HFFc6 (cell line): ENCODE results near the gene ENAH. TPM values are rescaled to one million over a fixed set of nuclear protein-coding genes. Genes with fewer than 3 reads are reported as not detected.

Source experiments
- DNase-seq: peaks from one replicate; pipeline ENCODE4 v3.0.0-alpha.2; 2018
- H3K27ac Mint-ChIP-seq: 2 replicates; pipeline ENCODE4 v1.8.0; 2020; ENCODE audit warnings: mild to moderate bottlenecking, mixed read lengths
- H3K27me3 Mint-ChIP-seq: 2 replicates; pipeline ENCODE4 v1.8.0; 2021; ENCODE audit warnings: mild to moderate bottlenecking, moderate library complexity, mixed read lengths; ENCODE audit not compliant: insufficient read depth
- H3K36me3 Mint-ChIP-seq: 2 replicates; pipeline ENCODE4 v1.8.0; 2021; ENCODE audit warnings: low read depth, mixed read lengths
- H3K4me1 Mint-ChIP-seq: 2 replicates; pipeline ENCODE4 v1.8.0; 2020; ENCODE audit warnings: low read depth, mixed read lengths
- H3K4me3 Mint-ChIP-seq: 2 replicates; pipeline ENCODE4 v1.8.0; 2020; ENCODE audit warnings: mild to moderate bottlenecking, moderate library complexity, mixed read lengths
- H3K9me3 Mint-ChIP-seq: 2 replicates; pipeline ENCODE4 v1.8.0; 2020; ENCODE audit warnings: mild to moderate bottlenecking, mixed read lengths
- CTCF ChIP-seq: fragments of 200-600 bp; sonication (generic); IDR thresholded peaks from 2 replicates; pipeline ENCODE4 v1.5.0; 2021; ENCODE audit warnings: antibody characterized with exemption, mild to moderate bottlenecking
- total RNA-seq, 6 experiments: library from RNA; stranded (reverse); fragmentation: NEBNext Ultra II Directional; extraction: Animal tissue kit (Norgen Biotek cat#: 25700); gene quantifications; 2 replicates in 1 of 6; 3 replicates in 5 of 6; pipeline ENCODE4 v1.2.3, GENCODE V29; 2021

The ENAH gene
- total RNA-seq, 6 experiments from 2014 or later: 133 to 171 (median 139) TPM

GRCh38 chr1:225471453-225472301 is 181.2 kb downstream of the ENAH start:
- no peak for TF ChIP-seq CTCF
- H3K4me3 Mint-ChIP-seq: no peak overlapping the region
- peaks cover 10% of the 10 kb centered on the region for H3K4me1 Mint-ChIP-seq
- H3K9me3 Mint-ChIP-seq: no peaks in the 10 kb centered on the region
- no peaks in the 10 kb centered on the region for H3K36me3 Mint-ChIP-seq
- no peak for DNase-seq
- peaks cover 13% of the 10 kb centered on the region for H3K27me3 Mint-ChIP-seq
- no peak overlapping the region for H3K27ac Mint-ChIP-seq

- Mint-ChIP-seq H3K27ac (no peak overlapping the region), H3K9me3 (no peaks in the 10 kb centered on the region), H3K4me1 (peaks cover 10% of the 10 kb centered on the region), H3K4me3 (no peak overlapping the region), H3K27me3 (peaks cover 13% of the 10 kb centered on the region), H3K36me3 (no peaks in the 10 kb centered on the region)
- DNase-seq: no peak
- TF ChIP-seq CTCF: no peak
Observed at GRCh38 chr1:225471109-225471452, 181.8 kb downstream of the ENAH start.

- Mint-ChIP-seq H3K4me3 (no peak overlapping the region), H3K9me3 (no peaks in the 10 kb centered on the region), H3K36me3 (no peaks in the 10 kb centered on the region), H3K4me1 (peaks cover 12% of the 10 kb centered on the region), H3K27ac (no peak overlapping the region), H3K27me3 (peaks cover 13% of the 10 kb centered on the region)
- TF ChIP-seq CTCF: 0 out of 2 replicates have a peak, but pooled peaks have one; percentile 16
- no peak for DNase-seq
Observed at GRCh38 chr1:225470211-225471108, 182.5 kb downstream of the ENAH start.

GRCh38 chr1:225469051-225469450 is 183.9 kb downstream of the ENAH start:
- Mint-ChIP-seq H3K9me3 (no peaks in the 10 kb centered on the region), H3K4me1 (peaks cover 12% of the 10 kb centered on the region), H3K27me3 (peaks cover 20% of the 10 kb centered on the region), H3K27ac (no peak overlapping the region), H3K4me3 (no peak overlapping the region), H3K36me3 (no peaks in the 10 kb centered on the region)
- DNase-seq: no peak
- TF ChIP-seq CTCF: no peak

- Mint-ChIP-seq H3K4me3 (no peak overlapping the region), H3K9me3 (no peaks in the 10 kb centered on the region), H3K27me3 (peaks cover 21% of the 10 kb centered on the region), H3K27ac (no peak overlapping the region), H3K36me3 (no peaks in the 10 kb centered on the region), H3K4me1 (peaks cover 10% of the 10 kb centered on the region)
- no peak for TF ChIP-seq CTCF
- no peak for DNase-seq
Observed at GRCh38 chr1:225468270-225469020, 184.5 kb downstream of the ENAH start.
